Testis (tissue), 2 donors: ENCODE measurements around the gene BLOC1S6.

Experiments
- POLR2A ChIP-seq: fragments of 450-650 bp; IDR thresholded peaks from one replicate; pipeline ENCODE4 v1.6.1; 2017; ENCODE audit warnings: antibody characterized with exemption, mild to moderate bottlenecking, moderate library complexity
- TF ChIP-seq, protein P1 (sequence below), 3 experiments: fragments of 450-650 bp in 2 of 3; fragments of 200-600 bp in 1 of 3; sonication (generic) in 1 of 3; IDR thresholded peaks; one replicate each; pipeline ENCODE4 v1.5.1; 2016 to 2019; ENCODE audit warnings: antibody characterized with exemption in 3 of 3, mild to moderate bottlenecking in 2 of 3, moderate library complexity in 1 of 3

DNA sequence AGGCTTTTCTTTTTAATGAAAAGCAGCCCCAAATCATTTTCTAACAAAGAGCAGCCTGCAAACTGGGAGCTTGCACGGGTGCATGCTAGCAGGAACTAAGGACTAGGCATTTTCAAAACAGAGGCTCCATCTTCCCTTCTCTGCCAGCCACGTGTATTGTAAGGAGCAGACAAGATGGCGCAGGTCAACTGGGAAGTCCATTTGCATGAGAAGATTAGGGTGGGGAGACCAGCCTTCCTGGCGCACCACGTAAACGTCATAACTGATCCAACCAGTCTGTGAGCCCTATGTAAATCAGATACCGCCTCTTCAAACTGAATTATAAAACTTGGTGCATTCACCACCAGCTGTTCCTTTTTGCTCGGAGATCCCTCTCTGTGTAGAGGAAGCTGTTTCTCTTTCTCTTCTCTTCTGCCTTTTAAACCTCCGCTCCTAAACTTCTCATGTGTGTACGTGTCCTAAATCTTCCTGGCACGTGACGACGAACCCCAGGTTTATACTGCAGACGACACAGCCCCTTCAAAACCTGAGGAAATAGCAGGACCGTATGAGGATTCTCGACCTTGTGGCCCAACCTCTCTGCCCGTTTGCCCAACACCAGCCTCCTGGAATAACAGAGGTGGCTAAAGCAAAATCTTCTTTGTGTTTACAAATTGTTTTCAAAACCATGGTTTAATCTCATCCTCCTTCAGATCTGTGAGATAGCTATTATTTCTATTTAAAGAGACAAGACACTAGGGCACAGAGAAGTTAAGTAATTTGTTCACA lies 38.2 kb upstream of the BLOC1S6 start:
- TF ChIP-seq, protein P1, sequence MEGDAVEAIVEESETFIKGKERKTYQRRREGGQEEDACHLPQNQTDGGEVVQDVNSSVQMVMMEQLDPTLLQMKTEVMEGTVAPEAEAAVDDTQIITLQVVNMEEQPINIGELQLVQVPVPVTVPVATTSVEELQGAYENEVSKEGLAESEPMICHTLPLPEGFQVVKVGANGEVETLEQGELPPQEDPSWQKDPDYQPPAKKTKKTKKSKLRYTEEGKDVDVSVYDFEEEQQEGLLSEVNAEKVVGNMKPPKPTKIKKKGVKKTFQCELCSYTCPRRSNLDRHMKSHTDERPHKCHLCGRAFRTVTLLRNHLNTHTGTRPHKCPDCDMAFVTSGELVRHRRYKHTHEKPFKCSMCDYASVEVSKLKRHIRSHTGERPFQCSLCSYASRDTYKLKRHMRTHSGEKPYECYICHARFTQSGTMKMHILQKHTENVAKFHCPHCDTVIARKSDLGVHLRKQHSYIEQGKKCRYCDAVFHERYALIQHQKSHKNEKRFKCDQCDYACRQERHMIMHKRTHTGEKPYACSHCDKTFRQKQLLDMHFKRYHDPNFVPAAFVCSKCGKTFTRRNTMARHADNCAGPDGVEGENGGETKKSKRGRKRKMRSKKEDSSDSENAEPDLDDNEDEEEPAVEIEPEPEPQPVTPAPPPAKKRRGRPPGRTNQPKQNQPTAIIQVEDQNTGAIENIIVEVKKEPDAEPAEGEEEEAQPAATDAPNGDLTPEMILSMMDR (IDR thresholded peaks at IDR 0.05), result no peak
- no peak for TF ChIP-seq POLR2A
